ENCODE data around the gene DYNLT4.

Gene DYNLT4, protein sequence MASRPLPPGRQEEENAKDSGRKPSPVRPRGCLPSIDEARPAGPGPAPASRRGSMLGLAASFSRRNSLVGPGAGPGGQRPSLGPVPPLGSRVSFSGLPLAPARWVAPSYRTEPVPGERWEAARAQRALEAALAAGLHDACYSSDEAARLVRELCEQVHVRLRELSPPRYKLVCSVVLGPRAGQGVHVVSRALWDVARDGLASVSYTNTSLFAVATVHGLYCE

DNA sequence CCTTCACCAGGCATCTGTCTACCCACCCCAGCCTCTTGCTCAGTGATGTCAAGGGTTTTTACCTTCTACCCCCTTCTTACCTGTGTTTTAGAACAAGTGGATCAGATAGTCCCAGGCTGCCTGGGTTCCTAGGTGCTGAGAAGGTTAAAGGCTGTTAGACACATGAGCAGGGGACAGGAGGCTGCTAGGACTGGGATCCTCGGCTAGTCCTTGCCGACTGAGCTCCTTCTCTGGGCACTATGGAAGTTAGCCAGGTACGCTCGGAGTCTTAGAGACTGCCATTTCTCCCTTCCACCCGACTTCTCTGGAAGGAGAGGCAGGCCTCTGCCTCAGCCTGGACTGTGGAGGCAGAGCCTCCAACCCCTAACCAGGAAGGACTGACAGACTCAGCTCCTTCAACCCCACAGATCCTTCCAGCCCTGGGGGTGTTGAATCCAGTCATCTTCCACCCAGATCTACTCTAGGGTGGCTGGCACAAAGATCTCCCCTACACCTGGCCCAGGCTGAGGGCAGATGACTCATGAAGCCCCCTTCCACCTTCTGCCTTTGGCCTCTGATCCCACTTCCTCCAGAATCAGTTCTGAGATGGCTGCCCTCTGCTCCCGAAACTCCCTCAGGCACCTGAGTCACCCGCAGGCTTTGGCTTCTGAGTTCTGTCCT is at the start of gene DYNLT4:
TSS of gene DYNLT4 (minus strand) at position 648 of the 660 bp plus-strand sequence. CDS start 683 bp downstream, outside the sequence.
- H3K4me3 ChIP-seq (ENCODE audit: low read depth in 1 of 5, low read length in 5 of 5): peak within 1 kb of the TSS; percentile 12 to 60 (median 42)

GRCh38 chr1:44855742-44856141 is 48.6 kb upstream of the DYNLT4 start:
- H3K27me3 ChIP-seq (ENCODE audit: control insufficient read depth in 5 of 5, insufficient read depth in 4 of 5, low read length in 5 of 5): no peaks in the 10 kb centered on the region
- no peaks in the 10 kb centered on the region for H3K9me3 ChIP-seq (ENCODE audit: control insufficient read depth in 5 of 5, low read length in 5 of 5)

More for the DNA sequence above, at the start of gene DYNLT4:
- peak within 1 kb of the TSS; percentile 67 to 89 (median 79) for H3K9ac ChIP-seq (ENCODE audit: low read length in 5 of 5)
- H3K27me3 ChIP-seq (ENCODE audit: control insufficient read depth in 5 of 5, insufficient read depth in 4 of 5, low read length in 5 of 5): peaks cover 0 to 2% (median 0%) of the 10 kb centered on the region in 5 donors
- H3K36me3 ChIP-seq (ENCODE audit: control insufficient read depth in 5 of 5, insufficient read depth in 5 of 5, low read length in 5 of 5): peaks cover 0 to 45% (median 40%) of the 10 kb centered on the region in 5 donors
- peak within 1 kb of the TSS; percentile 97 for H3K27ac ChIP-seq (ENCODE audit: low read depth, low read length)
- no peaks in the 10 kb centered on the region for H3K9me3 ChIP-seq (ENCODE audit: control insufficient read depth in 5 of 5, low read length in 5 of 5)
- H3K4me1 ChIP-seq (ENCODE audit: control insufficient read depth in 5 of 5, insufficient read depth in 5 of 5, low read length in 5 of 5): peaks cover 30 to 95% (median 75%) of the 10 kb centered on the region in 5 donors

DNA sequence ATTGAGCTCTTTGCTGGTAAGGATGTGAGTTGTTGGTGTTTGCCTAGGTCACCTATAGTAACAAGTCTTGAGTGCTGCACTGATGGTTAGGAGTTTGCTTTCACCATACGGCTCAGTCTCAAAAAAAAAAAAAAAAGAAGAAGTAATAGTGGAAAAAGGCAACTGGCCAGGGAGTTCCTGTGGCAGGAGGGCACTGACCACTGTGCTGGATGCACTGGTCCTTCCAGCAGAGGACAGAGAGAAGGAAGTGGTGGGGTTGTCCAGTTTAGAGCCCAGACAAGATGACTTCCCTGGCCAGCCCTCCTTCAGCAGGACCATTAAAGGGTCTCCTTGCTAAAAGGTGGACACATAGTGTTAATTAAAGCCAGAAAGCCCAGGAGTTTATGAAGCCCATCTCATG is 47.8 kb upstream of the DYNLT4 start:
- Histone ChIP-seq H3K4me3 (ENCODE audit: low read depth in 1 of 5, low read length in 5 of 5) (no peak overlapping the region), H3K27ac (ENCODE audit: low read depth, low read length) (no peak overlapping the region), H3K27me3 (ENCODE audit: control insufficient read depth in 5 of 5, insufficient read depth in 4 of 5, low read length in 5 of 5) (no peaks in the 10 kb centered on the region), H3K9ac (ENCODE audit: low read length in 5 of 5) (no peak overlapping the region), H3K36me3 (ENCODE audit: control insufficient read depth in 5 of 5, insufficient read depth in 5 of 5, low read length in 5 of 5) (peaks cover 4 to 49% (median 41%) of the 10 kb centered on the region in 5 donors), H3K4me1 (ENCODE audit: control insufficient read depth in 5 of 5, insufficient read depth in 5 of 5, low read length in 5 of 5) (no peaks in the 10 kb centered on the region), H3K9me3 (ENCODE audit: control insufficient read depth in 5 of 5, low read length in 5 of 5) (no peaks in the 10 kb centered on the region)

More at GRCh38 chr1:44855742-44856141, 48.6 kb upstream of the DYNLT4 start:
- Histone ChIP-seq H3K4me3 (ENCODE audit: low read depth in 1 of 5, low read length in 5 of 5) (no peak overlapping the region), H3K4me1 (ENCODE audit: control insufficient read depth in 5 of 5, insufficient read depth in 5 of 5, low read length in 5 of 5) (peaks cover 0 to 4% (median 2%) of the 10 kb centered on the region in 5 donors), H3K36me3 (ENCODE audit: control insufficient read depth in 5 of 5, insufficient read depth in 5 of 5, low read length in 5 of 5) (peaks cover 4 to 42% (median 34%) of the 10 kb centered on the region in 5 donors), H3K27ac (ENCODE audit: low read depth, low read length) (no peak overlapping the region), H3K9ac (ENCODE audit: low read length in 5 of 5) (no peak overlapping the region)

- H3K4me3 ChIP-seq (ENCODE audit: low read depth in 1 of 5, low read length in 5 of 5): no peak overlapping the region
- no peaks in the 10 kb centered on the region for H3K9me3 ChIP-seq (ENCODE audit: control insufficient read depth in 5 of 5, low read length in 5 of 5)
- no peak overlapping the region for H3K9ac ChIP-seq (ENCODE audit: low read length in 5 of 5)
- peaks cover 4 to 49% (median 42%) of the 10 kb centered on the region in 5 donors for H3K36me3 ChIP-seq (ENCODE audit: control insufficient read depth in 5 of 5, insufficient read depth in 5 of 5, low read length in 5 of 5)
- no peaks in the 10 kb centered on the region for H3K27me3 ChIP-seq (ENCODE audit: control insufficient read depth in 5 of 5, insufficient read depth in 4 of 5, low read length in 5 of 5)
- H3K4me1 ChIP-seq (ENCODE audit: control insufficient read depth in 5 of 5, insufficient read depth in 5 of 5, low read length in 5 of 5): peaks cover 0 to 8% (median 0%) of the 10 kb centered on the region in 5 donors
- no peak overlapping the region for H3K27ac ChIP-seq (ENCODE audit: low read depth, low read length)
Observed at GRCh38 chr1:44853201-44853600, 46.0 kb upstream of the DYNLT4 start.

DNA sequence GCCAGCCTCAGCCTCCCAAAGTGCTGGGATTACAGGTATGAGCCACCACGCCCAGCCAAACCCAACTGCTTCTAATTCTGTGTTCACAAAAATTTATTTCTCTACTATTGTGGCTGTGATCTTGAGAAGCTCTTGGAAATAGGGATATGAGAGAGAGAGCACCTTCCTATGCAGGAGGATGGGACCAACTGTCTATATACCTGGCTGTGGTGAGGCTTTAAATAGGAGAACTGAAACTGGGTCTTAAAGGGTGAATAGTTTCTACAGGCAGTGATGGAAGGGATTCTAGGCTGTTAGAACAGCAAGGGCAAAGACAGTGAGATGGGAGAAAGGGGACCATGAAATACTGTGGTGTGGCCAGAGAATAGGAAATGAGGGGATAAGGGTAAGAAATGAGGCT is 44.2 kb upstream of the DYNLT4 start:
- Histone ChIP-seq H3K36me3 (ENCODE audit: control insufficient read depth in 5 of 5, insufficient read depth in 5 of 5, low read length in 5 of 5) (peaks cover 4 to 37% (median 28%) of the 10 kb centered on the region in 5 donors), H3K27ac (ENCODE audit: low read depth, low read length) (no peak overlapping the region), H3K4me3 (ENCODE audit: low read depth in 1 of 5, low read length in 5 of 5) (no peak overlapping the region), H3K27me3 (ENCODE audit: control insufficient read depth in 5 of 5, insufficient read depth in 4 of 5, low read length in 5 of 5) (no peaks in the 10 kb centered on the region), H3K9me3 (ENCODE audit: control insufficient read depth in 5 of 5, low read length in 5 of 5) (no peaks in the 10 kb centered on the region), H3K9ac (ENCODE audit: low read length in 5 of 5) (no peak overlapping the region), H3K4me1 (ENCODE audit: control insufficient read depth in 5 of 5, insufficient read depth in 5 of 5, low read length in 5 of 5) (peaks cover 0 to 8% (median 0%) of the 10 kb centered on the region in 5 donors)

GRCh38 chr1:44849575-44850132 is 42.5 kb upstream of the DYNLT4 start:
- H3K9ac ChIP-seq (ENCODE audit: low read length in 5 of 5): no peak overlapping the region
- H3K4me1 ChIP-seq (ENCODE audit: control insufficient read depth in 5 of 5, insufficient read depth in 5 of 5, low read length in 5 of 5): peaks cover 0 to 8% (median 0%) of the 10 kb centered on the region in 5 donors
- no peaks in the 10 kb centered on the region for H3K27me3 ChIP-seq (ENCODE audit: control insufficient read depth in 5 of 5, insufficient read depth in 4 of 5, low read length in 5 of 5)
- no peaks in the 10 kb centered on the region for H3K9me3 ChIP-seq (ENCODE audit: control insufficient read depth in 5 of 5, low read length in 5 of 5)
- peaks cover 4 to 28% (median 16%) of the 10 kb centered on the region in 5 donors for H3K36me3 ChIP-seq (ENCODE audit: control insufficient read depth in 5 of 5, insufficient read depth in 5 of 5, low read length in 5 of 5)
- H3K4me3 ChIP-seq (ENCODE audit: low read depth in 1 of 5, low read length in 5 of 5): no peak overlapping the region
- no peak overlapping the region for H3K27ac ChIP-seq (ENCODE audit: low read depth, low read length)

GRCh38 chr1:44848456-44849181 is 41.5 kb upstream of the DYNLT4 start:
- Histone ChIP-seq H3K27ac (ENCODE audit: low read depth, low read length) (no peak overlapping the region), H3K4me1 (ENCODE audit: control insufficient read depth in 5 of 5, insufficient read depth in 5 of 5, low read length in 5 of 5) (peaks cover 0 to 8% (median 0%) of the 10 kb centered on the region in 5 donors), H3K36me3 (ENCODE audit: control insufficient read depth in 5 of 5, insufficient read depth in 5 of 5, low read length in 5 of 5) (peaks cover 4 to 23% (median 15%) of the 10 kb centered on the region in 5 donors), H3K4me3 (ENCODE audit: low read depth in 1 of 5, low read length in 5 of 5) (no peak overlapping the region), H3K27me3 (ENCODE audit: control insufficient read depth in 5 of 5, insufficient read depth in 4 of 5, low read length in 5 of 5) (no peaks in the 10 kb centered on the region), H3K9me3 (ENCODE audit: control insufficient read depth in 5 of 5, low read length in 5 of 5) (no peaks in the 10 kb centered on the region), H3K9ac (ENCODE audit: low read length in 5 of 5) (peak overlapping the region in 1 of 5 donors; percentile 9)

GRCh38 chr1:44847845-44848244 is 40.7 kb upstream of the DYNLT4 start:
- no peak overlapping the region for H3K4me3 ChIP-seq (ENCODE audit: low read depth in 1 of 5, low read length in 5 of 5)
- no peaks in the 10 kb centered on the region for H3K9me3 ChIP-seq (ENCODE audit: control insufficient read depth in 5 of 5, low read length in 5 of 5)
- no peak overlapping the region for H3K27ac ChIP-seq (ENCODE audit: low read depth, low read length)
- H3K36me3 ChIP-seq (ENCODE audit: control insufficient read depth in 5 of 5, insufficient read depth in 5 of 5, low read length in 5 of 5): peaks cover 2 to 19% (median 15%) of the 10 kb centered on the region in 5 donors
- no peaks in the 10 kb centered on the region for H3K27me3 ChIP-seq (ENCODE audit: control insufficient read depth in 5 of 5, insufficient read depth in 4 of 5, low read length in 5 of 5)
- H3K9ac ChIP-seq (ENCODE audit: low read length in 5 of 5): no peak overlapping the region
- H3K4me1 ChIP-seq (ENCODE audit: control insufficient read depth in 5 of 5, insufficient read depth in 5 of 5, low read length in 5 of 5): peaks cover 0 to 14% (median 6%) of the 10 kb centered on the region in 5 donors

DNA sequence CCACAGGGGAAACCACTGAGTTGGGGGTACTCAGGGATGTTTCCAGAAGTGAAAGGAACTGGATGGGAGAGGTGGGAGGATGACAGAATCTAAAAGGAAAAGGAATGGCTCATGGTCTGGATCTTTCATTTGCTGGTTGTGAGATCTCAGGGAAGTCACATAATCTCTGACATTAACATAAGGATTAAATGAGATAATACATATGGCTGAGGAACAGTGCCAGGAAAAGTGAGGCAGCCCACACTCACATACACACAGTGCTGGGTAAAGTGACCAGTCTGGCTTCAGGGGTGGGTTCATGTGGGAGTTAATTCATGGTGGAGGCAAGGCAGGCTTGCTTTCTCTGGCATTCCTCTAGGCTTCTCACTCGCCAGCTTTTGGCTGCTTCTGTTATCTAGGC is 39.8 kb upstream of the DYNLT4 start:
- H3K27ac ChIP-seq (ENCODE audit: low read depth, low read length): no peak overlapping the region
- H3K9me3 ChIP-seq (ENCODE audit: control insufficient read depth in 5 of 5, low read length in 5 of 5): no peaks in the 10 kb centered on the region
- peaks cover 0 to 17% (median 15%) of the 10 kb centered on the region in 5 donors for H3K36me3 ChIP-seq (ENCODE audit: control insufficient read depth in 5 of 5, insufficient read depth in 5 of 5, low read length in 5 of 5)
- H3K4me3 ChIP-seq (ENCODE audit: low read depth in 1 of 5, low read length in 5 of 5): no peak overlapping the region
- H3K9ac ChIP-seq (ENCODE audit: low read length in 5 of 5): no peak overlapping the region
- no peaks in the 10 kb centered on the region for H3K27me3 ChIP-seq (ENCODE audit: control insufficient read depth in 5 of 5, insufficient read depth in 4 of 5, low read length in 5 of 5)
- peaks cover 0 to 22% (median 12%) of the 10 kb centered on the region in 5 donors for H3K4me1 ChIP-seq (ENCODE audit: control insufficient read depth in 5 of 5, insufficient read depth in 5 of 5, low read length in 5 of 5)
